Measurements from ENCODE around the gene TENM4.
"Not testable (repeated sequence)": the region's sequence is repeated elsewhere in the genome, so short reads cannot be mapped to it uniquely, and the experiment has no call there.

Gene TENM4

GRCh38 chr11:79022265-79022664 is 418.6 kb downstream of the TENM4 start:
- DNase-seq (ENCODE audit: low read depth in 3 of 3), result no peak

- DNase-seq (ENCODE audit: low read depth in 3 of 3), result no peak
These were observed 419.2 kb downstream of the TENM4 start for GRCh38 chr11:79021601-79022000.

GRCh38 chr11:79019975-79020374 is 420.9 kb downstream of the TENM4 start:
- DNase-seq (ENCODE audit: low read depth in 3 of 3), result no peak

- no peak for DNase-seq (ENCODE audit: low read depth in 3 of 3)
These were observed 421.6 kb downstream of the TENM4 start for GRCh38 chr11:79019277-79019676.

GRCh38 chr11:79018371-79018849 is 422.4 kb downstream of the TENM4 start:
- no peak for DNase-seq (ENCODE audit: low read depth in 3 of 3)

GRCh38 chr11:79017811-79018210 is 423.0 kb downstream of the TENM4 start:
- no peak for DNase-seq (ENCODE audit: low read depth in 3 of 3)

- DNase-seq (ENCODE audit: low read depth in 3 of 3), result no peak
These were observed 427.3 kb downstream of the TENM4 start for GRCh38 chr11:79013509-79013908.

GRCh38 chr11:79011357-79011756 is 429.5 kb downstream of the TENM4 start:
- no peak for DNase-seq (ENCODE audit: low read depth in 3 of 3)

GRCh38 chr11:79007771-79008402 is 432.9 kb downstream of the TENM4 start:
- no peak for DNase-seq (ENCODE audit: low read depth in 3 of 3)

- DNase-seq (ENCODE audit: low read depth in 3 of 3), result no peak
These were observed 434.0 kb downstream of the TENM4 start for GRCh38 chr11:79006854-79007253.

- no peak for DNase-seq (ENCODE audit: low read depth in 3 of 3)
These were observed 444.8 kb downstream of the TENM4 start for GRCh38 chr11:78996007-78996406.

GRCh38 chr11:78995171-78995570 is 445.7 kb downstream of the TENM4 start:
- no peak for DNase-seq (ENCODE audit: low read depth in 3 of 3)

GRCh38 chr11:78993802-78994430 is 446.9 kb downstream of the TENM4 start:
- DNase-seq (ENCODE audit: low read depth in 3 of 3), result no peak

- no peak for DNase-seq (ENCODE audit: low read depth in 3 of 3)
These were observed 449.1 kb downstream of the TENM4 start for GRCh38 chr11:78991681-78992080.

GRCh38 chr11:78990261-78990660 is 450.6 kb downstream of the TENM4 start:
- no peak for DNase-seq (ENCODE audit: low read depth in 3 of 3)

GRCh38 chr11:78987748-78988147 is 453.1 kb downstream of the TENM4 start:
- DNase-seq (ENCODE audit: low read depth in 3 of 3), result no peak

GRCh38 chr11:78986305-78986704 is 454.5 kb downstream of the TENM4 start:
- no peak for DNase-seq (ENCODE audit: low read depth in 3 of 3)

- DNase-seq (ENCODE audit: low read depth in 3 of 3), result no peak
These were observed 455.2 kb downstream of the TENM4 start for GRCh38 chr11:78985663-78986062.

GRCh38 chr11:78982473-78982872 is 458.4 kb downstream of the TENM4 start:
- no peak for DNase-seq (ENCODE audit: low read depth in 3 of 3)

- DNase-seq (ENCODE audit: low read depth in 3 of 3), result no peak
These were observed 459.7 kb downstream of the TENM4 start for GRCh38 chr11:78981153-78981552.

GRCh38 chr11:78978831-78979230 is 462.0 kb downstream of the TENM4 start:
- DNase-seq (ENCODE audit: low read depth in 3 of 3), result no peak

- not testable (repeated sequence) for DNase-seq (ENCODE audit: low read depth in 3 of 3)
These were observed 463.0 kb downstream of the TENM4 start for GRCh38 chr11:78977848-78978247.

- no peak for DNase-seq (ENCODE audit: low read depth in 3 of 3)
These were observed 463.8 kb downstream of the TENM4 start for GRCh38 chr11:78977009-78977408.

GRCh38 chr11:78975081-78975480 is 465.7 kb downstream of the TENM4 start:
- DNase-seq (ENCODE audit: low read depth in 3 of 3), result no peak

Data from stimulated activated CD4-positive, alpha-beta T cell treated with anti-CD3 and anti-CD28 coated beads, TNF-alpha, amount 100 ng/mL, for 24 hours (primary cell).